Upper lobe of left lung (tissue), 4 donors: ENCODE results near the gene KNL1.

Experiments used
- POLR2A ChIP-seq, 4 donors: fragments of 450-650 bp; IDR thresholded peaks; one replicate each; pipeline ENCODE4 v1.5.1; 2016 to 2017; ENCODE audit warnings: antibody characterized with exemption in 4 of 4, mild to moderate bottlenecking in 2 of 4
- POLR2AphosphoS5 ChIP-seq, 2 donors: sonication (generic); formaldehyde crosslinking; IDR thresholded peaks; one replicate each; pipeline ENCODE4 v1.5.1; 2017; ENCODE audit warnings: antibody characterized with exemption in 2 of 2
- TF ChIP-seq, protein P1 (sequence below), 6 experiments: fragments of 450-650 bp in 4 of 6; fragments of 200-600 bp in 2 of 6; sonication (generic) in 2 of 6; IDR thresholded peaks; one replicate each; pipeline ENCODE4 v1.5.1; 2016 to 2019; ENCODE audit warnings: antibody characterized with exemption in 6 of 6

DNA sequence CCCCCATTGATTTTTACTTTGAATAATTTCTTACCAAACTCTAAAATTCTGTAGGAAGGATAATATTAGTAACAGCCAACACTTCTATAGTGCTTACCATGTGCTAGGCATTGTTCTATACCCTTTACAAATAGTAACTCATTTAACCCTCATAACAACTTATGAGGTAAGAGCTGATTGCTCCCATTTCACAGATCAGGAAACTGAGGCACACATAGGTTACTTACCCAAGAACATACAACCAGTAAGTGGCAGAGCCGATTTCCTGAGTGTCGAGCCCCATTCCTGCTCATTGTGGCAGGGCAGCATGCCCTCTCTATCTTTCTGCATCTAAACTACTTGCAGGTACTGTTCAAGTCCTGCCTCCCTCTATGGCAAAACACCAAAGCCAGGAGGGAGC, 38.2 kb upstream of the KNL1 start:
- TF ChIP-seq, protein P1, sequence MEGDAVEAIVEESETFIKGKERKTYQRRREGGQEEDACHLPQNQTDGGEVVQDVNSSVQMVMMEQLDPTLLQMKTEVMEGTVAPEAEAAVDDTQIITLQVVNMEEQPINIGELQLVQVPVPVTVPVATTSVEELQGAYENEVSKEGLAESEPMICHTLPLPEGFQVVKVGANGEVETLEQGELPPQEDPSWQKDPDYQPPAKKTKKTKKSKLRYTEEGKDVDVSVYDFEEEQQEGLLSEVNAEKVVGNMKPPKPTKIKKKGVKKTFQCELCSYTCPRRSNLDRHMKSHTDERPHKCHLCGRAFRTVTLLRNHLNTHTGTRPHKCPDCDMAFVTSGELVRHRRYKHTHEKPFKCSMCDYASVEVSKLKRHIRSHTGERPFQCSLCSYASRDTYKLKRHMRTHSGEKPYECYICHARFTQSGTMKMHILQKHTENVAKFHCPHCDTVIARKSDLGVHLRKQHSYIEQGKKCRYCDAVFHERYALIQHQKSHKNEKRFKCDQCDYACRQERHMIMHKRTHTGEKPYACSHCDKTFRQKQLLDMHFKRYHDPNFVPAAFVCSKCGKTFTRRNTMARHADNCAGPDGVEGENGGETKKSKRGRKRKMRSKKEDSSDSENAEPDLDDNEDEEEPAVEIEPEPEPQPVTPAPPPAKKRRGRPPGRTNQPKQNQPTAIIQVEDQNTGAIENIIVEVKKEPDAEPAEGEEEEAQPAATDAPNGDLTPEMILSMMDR (IDR thresholded peaks at IDR 0.05), result no peak
- no peak for TF ChIP-seq POLR2AphosphoS5 (IDR thresholded peaks at IDR 0.05)
- no peak for TF ChIP-seq POLR2A (IDR thresholded peaks at IDR 0.05)
